HG03139 (cell line): Measurements from ENCODE around the gene B3GAT3.
"Not testable (repeated sequence)": the region's sequence is repeated elsewhere in the genome, so short reads cannot be mapped to it uniquely, and the experiment has no call there.

ENCODE experiments used
- ATAC-seq: cut with Tn5 transposase; IDR thresholded peaks from one replicate; pipeline ENCODE4 v1.9.1; 2021; ENCODE audit not compliant: unreplicated experiment

B3GAT3 gene

DNA sequence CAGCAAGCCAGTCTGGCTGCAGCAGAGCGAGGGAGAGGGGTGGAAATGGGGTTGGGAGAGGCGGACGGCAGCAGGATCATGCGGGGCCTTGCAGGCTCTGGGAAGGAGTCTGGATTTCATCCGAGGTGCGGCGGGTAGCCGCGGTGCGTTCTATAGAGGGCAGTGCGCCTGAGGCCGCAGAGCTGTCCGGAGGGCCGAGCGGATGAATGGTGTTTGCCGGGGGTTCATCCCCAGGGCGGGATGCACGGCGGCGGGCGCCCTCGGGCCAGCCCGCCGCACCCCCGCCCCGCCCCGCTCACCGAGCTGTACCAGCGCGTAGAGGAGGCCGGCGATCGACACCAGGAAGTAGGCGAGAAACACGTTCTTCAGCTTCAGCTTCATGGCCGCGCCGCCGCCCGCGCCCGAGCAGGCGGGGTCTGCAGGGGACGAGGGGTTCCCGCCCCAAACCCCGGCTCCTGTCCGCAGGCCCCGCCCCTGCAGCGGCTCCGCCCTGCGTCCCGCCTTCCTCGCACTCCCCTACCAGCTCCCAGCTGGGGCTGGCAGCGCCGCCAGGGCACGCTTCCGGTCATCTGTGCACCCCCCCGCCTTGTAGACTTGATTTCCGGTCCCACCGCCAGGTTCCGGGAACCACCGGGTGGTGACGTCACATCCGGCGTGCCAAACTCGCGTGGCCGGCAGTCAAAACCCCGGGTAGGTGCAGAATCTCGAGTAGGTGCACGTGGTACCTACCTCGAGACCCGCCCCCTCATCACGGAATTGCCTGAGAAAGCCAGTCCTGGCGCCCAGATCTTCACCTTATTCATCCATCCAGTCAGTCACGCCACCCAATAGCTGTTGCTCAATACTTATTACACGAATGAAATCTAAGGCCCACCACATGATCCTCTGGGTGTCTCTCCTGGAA is at the start of gene B3GAT3:
B3GAT3 (minus strand) TSS at position 420 of the 904 bp plus-strand sequence; CDS start at position 381, 39 bp downstream.
- ATAC-seq: peak; percentile 92

DNA sequence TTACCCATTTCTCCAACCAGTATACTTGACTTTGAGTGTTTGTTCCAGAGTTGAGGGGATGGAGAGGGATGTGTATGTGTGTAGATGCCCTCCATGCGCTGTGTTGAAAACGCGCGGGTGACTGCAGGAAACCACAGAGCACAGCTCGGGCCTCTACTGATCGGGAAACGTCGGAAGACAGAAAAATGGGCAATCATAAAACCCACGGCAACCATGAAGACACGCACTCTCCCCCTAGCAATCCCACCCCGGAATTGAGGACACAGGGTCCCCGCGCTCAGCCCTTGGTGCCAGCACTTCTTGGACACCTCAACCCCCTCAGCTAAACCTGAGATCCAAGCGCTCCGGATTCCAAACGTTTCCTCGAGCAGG is 49.4 kb upstream of the B3GAT3 start:
- ATAC-seq: no peak

DNA sequence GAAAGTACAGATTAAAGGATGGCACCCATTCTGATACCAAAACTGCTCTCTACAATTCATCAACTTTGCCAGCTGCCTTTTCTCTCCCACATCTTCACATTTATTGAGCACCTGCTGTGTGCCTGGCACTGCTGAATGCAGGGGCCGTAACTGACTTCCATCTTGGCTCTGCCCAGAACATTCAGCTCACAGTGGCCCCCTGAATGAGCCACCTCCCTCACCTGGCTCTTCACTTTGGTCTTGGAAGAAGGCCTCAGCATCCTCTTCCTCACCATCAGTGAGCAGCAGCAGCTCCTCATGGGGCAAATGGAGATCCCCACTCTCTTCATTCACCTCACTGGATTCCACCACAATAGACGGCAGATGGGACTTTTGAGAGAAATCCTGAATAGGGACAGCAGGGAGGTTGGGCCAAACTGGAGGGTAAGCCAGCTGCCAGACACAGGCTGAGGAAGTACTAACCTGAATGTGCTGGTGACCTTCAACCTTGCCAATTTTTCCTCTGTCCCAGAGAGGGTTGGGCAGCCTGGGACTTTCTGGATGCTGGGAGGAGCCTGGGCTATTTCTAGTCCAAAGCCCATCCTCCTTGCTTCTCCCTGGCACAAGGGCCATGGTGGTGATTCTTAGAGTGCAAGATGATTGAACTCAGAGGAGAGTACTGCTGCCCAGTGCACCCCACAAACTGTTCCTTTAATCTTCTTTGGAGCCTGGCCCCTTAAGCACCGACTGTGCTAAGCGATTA is 47.8 kb upstream of the B3GAT3 start:
- no peak for ATAC-seq

DNA sequence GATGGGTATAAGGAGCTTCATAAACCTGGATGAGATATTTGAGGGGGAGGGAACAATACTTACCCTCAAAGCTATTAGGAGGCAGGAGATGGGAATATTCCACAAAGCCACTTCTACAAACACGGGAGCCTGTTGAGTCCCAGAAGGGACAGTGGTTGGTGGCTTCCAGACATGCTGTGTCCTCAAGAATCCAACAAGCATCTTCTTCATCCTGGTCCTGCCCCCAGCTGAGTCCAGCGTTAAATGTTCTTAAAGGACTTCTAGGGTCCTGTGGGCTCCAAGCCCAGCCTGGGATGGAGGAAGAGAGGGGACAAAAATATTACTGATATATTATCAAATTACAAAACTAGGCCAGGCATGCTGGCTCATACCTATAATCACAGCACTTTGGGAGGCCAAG is 45.7 kb upstream of the B3GAT3 start:
- no peak for ATAC-seq

DNA sequence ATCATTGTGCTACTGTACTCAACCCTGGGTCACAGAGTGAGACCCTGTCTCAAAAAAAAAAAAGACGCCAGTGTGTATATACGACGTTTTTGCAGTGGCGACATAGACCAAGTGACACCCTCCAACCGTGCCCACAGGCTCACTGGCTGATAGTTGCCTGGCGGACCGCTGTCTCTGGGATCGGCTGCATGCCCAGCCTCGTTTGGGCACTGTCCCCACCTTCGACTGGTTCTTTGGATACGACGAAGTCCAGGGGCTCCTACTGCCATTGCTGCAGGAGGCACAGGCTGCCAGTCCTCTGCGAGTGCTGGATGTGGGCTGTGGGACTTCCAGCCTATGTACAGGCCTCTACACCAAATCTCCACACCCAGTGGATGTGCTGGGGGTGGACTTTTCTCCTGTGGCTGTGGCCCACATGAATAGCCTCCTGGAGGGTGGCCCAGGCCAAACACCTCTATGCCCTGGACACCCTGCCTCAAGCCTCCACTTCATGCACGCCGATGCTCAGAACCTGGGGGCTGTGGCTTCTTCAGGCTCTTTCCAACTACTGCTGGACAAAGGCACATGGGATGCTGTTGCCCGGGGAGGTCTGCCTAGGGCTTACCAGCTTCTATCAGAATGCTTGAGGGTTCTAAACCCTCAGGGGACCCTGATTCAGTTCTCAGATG is 44.6 kb upstream of the B3GAT3 start:
- ATAC-seq: no peak

GRCh38 chr11:62665599-62666258 is 43.9 kb upstream of the B3GAT3 start:
- peak; percentile 12 for ATAC-seq

DNA sequence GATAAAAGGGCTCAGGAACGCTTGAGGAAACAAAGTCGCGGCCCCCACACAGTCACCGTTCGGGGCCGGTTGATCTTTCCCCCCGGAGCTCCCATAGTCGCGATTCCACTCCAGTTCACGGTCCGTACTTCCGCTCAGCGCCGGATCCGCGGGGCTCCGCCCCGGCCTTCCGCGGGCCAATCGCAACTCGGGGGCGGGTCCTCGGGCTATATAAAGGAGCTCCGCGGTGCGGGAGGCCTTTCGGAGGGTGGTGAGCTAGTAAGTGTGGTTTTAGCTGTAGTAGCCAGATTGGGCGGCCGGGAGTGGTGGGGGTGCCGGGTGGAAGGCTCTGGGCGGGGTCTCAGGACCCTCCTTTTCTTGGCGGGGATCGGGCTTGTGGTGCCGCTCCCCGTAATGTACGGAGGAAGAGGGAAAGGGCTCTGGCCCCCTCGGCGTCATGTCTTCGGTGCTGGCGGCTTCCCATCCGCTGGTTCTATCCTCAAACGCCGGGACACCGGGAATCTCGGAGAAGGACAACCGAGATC is 43.4 kb upstream of the B3GAT3 start, which contains the start of the genes C11orf98 and CSKMT:
C11orf98 (minus strand) TSS at position 136 of the 524 bp plus-strand sequence; CDS start at position 95, 41 bp downstream.
CSKMT (plus strand) TSS at position 238 of the 524 bp plus-strand sequence. CDS start 568 bp downstream, outside the sequence.
- peak; percentile 69 for ATAC-seq

- ATAC-seq: peak; percentile 16
Observed at GRCh38 chr11:62664405-62665074, 42.8 kb upstream of the B3GAT3 start.

- ATAC-seq: no peak
Observed at GRCh38 chr11:62656796-62657429, 35.1 kb upstream of the B3GAT3 start.

- ATAC-seq: no peak
Observed at GRCh38 chr11:62654297-62654696, 32.5 kb upstream of the B3GAT3 start.

GRCh38 chr11:62652161-62653006 is 30.6 kb upstream of the B3GAT3 start:
- peak; percentile 8 for ATAC-seq

- ATAC-seq: not testable (repeated sequence)
Observed at GRCh38 chr11:62650283-62650682, 28.5 kb upstream of the B3GAT3 start.

GRCh38 chr11:62649486-62649885 is 27.7 kb upstream of the B3GAT3 start:
- ATAC-seq: no peak

GRCh38 chr11:62648967-62649364 is 27.2 kb upstream of the B3GAT3 start:
- no peak for ATAC-seq

GRCh38 chr11:62648185-62648966 is 26.6 kb upstream of the B3GAT3 start:
- ATAC-seq: no peak

DNA sequence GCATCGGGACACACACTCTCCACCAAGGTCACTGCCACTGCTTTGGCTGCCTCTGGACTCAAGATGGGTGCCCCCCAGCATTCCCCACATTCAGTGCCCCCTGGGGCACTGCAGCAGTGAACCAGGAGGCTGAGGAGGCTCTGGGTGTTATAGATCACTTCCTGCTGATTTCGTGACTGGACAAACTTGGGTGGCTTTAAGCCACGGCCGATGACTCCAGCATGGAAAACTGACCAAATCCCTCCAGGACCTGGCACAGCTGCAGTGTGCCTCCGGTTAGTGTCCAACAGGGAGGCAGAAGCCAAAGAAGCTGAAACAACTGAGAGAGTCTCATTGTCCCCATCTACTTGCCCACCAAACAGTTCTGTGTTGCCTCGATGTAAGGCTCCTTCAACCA is 25.8 kb upstream of the B3GAT3 start:
- ATAC-seq: no peak

- no peak for ATAC-seq
Observed at GRCh38 chr11:62646825-62647608, 25.2 kb upstream of the B3GAT3 start.
